ENCODE measurements around the gene NEDD8.

GRCh38 chr14:24256960-24257359 lies 24.8 kb upstream of the NEDD8 start:
- TF ChIP-seq CEBPB (IDR thresholded peaks at IDR 0.05) = no peak
- TF ChIP-seq RAD21 (IDR thresholded peaks at IDR 0.05; ENCODE audit: low read depth) = no peak
- TF ChIP-seq, protein P1, sequence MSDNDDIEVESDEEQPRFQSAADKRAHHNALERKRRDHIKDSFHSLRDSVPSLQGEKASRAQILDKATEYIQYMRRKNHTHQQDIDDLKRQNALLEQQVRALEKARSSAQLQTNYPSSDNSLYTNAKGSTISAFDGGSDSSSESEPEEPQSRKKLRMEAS (IDR thresholded peaks at IDR 0.05) = no peak
- no peak for TF ChIP-seq YY1 (IDR thresholded peaks at IDR 0.05; ENCODE audit: low read depth)
- TF ChIP-seq EGR1 (IDR thresholded peaks at IDR 0.05) = no peak

Data from Ishikawa (cell line).